ENCODE data around the gene SETD1B.

SETD1B gene

DNA sequence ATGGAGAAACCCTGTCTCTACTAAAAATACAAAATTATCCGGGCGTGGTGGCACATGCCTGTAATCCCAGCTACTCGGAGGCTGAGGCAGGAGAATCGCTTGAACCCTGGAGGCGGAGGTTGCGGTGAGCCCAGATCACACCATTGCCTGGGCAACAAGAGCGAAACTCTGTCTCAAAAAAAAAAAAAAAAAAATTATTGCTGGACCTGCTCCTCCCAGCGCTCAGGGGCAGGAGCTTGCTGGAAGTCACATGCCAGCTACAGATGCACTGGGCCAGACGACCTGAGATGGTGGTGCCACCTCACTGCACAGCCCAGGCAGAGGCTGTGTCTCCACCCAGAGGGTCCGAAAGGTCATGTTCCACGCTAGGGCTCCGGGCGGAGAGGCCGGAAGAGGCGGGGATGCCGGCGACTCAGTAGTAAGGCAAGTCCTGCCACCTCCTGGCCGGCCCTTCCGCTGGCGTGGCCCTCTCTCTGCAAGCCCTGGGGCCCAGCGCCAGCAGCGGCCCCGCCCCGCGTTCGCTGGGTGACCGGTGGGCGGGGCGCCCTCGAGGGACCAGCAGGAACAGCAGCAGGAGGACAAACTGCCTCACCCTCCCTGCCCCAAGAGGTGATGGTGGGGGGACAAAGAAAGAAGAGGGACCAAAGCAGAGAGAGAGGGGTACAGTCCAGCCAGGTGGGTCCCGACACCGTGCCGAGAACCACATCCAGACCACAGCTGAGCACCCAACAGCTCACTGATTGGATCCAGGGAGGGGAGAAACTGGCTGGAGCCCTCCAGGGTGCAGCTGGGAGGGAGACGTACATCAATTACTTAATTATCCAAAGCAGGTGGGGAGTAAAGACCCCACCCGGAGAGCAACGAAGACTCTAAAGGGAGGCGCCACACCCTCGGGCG is 6.7 kb upstream of the SETD1B start:
- DNase-seq: peak; percentile 16

GRCh38 chr12:121797937-121798786 is 5.6 kb upstream of the SETD1B start:
- peak; percentile 86 for DNase-seq

DNA sequence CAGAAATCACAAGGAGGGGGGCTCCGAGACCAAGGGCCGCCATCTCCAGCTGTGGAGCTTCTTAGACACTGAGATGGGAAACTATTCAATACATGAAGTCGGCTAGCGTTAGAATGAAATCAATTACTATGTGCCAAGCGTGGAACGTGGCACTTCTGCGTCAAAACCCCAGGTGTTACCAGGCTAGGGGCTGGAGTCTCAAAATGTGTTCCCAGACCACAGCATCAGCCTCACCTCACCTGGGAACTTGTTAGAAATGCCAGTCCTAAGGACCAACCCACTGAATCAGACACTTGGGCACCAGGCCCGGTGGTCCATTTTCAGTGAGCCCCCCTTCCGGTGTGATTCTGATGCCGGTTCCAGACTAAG is 5.0 kb upstream of the SETD1B start:
- peak; percentile 29 for DNase-seq

- peak; percentile 36 for DNase-seq
Observed at GRCh38 chr12:121799156-121799841, 4.5 kb upstream of the SETD1B start.

GRCh38 chr12:121799842-121800693 is 3.7 kb upstream of the SETD1B start:
- DNase-seq: no peak

DNA sequence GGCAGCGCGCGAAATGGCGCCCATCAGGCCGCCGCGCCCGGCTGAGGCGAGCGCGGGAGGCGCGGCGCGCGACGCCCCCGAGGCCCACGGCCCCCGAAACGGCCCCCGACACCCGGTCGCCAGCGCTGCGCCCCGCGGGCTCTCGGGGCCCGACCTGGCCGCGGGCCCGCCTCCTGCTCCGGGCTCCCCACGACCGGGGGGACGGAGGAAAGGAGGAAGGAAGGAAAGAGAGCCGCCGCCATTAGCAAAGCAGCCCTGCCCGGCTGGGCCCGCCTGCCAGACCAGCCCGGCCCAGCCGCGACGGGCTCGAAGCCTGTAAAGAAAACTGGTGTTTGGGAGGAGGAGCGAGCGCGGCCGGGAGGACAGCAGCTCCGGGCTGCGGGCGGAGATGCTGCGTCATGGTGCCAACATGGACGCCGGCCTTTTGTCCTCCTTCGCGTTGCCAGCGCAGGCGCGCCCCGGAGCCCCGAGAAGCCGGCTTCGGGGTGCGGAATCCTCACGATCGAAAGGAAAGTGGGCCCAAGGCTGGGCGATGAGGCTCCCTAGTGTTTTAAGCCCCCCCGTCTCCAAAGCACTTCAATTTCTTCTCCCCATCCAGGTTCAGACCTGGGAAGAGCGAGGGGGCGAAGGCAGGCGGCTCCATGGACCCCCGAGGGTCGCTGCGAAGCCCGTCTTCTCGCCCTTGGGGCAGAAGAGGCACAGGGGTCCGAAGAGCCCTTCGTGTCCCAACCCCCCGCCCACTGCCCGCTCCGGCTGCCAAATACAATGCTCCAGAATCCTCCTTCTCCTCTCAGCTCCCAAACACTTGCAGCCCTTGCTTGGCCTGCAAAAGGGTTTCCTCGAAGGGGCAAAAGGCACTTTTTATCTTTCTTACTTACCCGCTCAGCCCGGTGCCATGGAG is 2.9 kb upstream of the SETD1B start:
- no peak for DNase-seq

DNA sequence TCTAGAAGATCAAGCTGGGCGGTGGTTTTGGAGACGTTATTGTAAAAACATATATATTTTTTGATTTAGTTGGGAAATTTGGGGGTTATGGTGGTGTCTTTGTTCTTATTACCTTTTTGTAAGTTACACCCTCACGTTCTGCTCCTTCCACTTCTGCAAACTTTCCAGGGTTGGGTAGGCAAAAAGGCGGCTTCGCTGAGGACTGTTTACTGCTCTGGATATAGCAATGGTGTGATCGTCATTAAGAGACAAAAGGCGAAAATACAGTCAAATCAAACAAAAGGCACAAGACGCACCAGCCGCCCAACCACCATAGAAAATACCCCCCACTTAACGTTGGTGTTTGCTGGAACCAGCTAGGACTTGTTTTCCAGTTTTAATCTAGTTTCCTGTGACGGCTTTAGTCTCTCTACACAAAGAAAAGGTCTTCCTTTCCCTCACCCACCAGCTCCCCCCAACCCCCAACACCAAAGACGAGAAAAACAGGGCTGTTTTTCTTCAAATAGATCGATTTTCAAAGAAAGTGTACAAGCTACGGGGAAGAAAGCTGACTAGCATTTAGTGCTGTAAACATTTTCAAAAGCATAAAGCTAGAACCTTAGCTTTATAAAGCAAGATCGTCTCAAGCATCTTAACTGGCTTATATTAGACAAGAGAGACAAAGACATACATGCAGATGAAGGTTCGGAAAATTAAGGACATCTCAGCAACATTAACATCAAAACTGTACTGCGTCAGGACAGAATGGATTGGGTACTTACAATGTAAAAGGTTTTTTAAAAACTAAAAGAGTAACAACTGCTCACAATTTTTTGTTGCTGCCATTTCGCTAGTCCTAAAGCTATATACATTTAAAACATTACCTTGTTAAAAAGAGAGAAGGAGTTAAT is 2.0 kb upstream of the SETD1B start:
- peak; percentile 27 for DNase-seq

- DNase-seq: no peak
Observed at GRCh38 chr12:121802485-121802842, 1.3 kb upstream of the SETD1B start.

DNA sequence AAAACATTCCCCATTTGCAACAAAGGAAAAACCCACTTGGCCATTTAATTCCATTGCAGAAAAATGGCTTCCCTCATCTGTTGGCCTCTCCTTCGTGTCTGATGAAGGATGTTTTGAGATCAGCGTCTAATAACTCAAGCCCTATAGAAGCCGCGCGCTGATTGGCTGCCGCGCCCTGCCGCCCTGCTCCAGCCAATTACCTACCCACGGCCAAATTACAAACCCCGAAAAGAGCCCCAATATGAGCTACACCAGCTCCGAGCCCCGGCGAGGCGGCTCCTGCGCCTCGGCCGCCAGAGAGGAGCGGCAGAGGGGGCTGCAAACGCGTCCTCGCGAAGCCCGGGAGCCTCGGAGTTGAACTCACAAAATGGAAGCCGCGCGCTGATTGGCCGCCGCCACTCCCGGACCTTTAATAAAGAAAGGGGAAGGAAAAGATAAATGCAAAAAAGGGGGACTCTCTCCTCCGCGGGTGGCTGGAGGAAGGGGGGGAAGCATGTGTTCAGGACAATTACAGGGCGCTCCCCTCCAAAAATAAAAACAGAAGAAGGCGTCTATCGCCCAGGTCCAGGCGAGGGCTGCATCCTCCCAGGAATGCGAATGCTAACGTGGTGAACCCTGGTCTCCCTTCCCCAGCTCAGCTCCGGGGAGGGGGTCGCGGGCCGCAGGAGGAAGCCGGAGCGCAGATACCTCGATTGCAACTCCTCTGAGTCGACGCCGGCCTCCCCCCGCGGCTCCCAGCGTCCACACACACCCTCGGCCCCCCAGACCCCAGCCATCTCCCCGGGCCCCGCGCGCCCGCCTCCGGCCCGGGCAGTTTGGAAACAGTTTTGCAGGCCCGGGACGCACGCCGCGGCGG is 738 bp upstream of the SETD1B start:
- DNase-seq: peak; percentile 85

DNA sequence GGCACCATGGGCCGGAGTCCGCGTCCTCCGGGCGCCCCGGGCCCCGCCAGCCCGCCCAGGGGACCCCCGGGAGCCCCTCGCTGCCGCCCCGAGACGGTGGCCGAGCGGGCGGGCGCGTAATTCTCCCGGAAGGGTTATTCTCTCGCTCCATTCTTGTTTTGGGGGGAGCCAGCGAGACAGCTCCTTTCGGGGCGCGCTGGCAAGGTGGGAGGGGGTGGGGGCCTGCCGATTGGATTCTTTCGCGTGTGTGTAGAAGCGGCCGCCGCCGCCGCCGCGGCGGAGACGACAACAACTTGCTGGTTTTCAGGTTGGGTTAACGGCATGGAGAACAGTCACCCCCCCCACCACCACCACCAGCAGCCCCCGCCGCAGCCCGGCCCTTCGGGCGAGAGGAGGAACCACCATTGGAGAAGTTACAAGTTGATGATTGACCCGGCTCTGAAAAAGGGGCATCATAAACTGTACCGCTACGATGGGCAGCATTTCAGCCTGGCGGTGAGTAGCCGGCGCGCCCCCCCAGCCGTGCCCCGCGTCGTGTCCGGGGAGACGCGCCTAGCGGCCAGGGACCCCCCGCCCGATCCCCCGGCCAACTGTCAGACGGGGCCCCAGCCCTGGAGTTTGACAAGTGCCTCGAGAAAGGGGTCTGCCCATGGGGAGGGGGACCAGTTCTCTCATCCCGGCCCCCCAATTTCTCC is 755 bp downstream of the SETD1B start:
- no peak for DNase-seq

DNA sequence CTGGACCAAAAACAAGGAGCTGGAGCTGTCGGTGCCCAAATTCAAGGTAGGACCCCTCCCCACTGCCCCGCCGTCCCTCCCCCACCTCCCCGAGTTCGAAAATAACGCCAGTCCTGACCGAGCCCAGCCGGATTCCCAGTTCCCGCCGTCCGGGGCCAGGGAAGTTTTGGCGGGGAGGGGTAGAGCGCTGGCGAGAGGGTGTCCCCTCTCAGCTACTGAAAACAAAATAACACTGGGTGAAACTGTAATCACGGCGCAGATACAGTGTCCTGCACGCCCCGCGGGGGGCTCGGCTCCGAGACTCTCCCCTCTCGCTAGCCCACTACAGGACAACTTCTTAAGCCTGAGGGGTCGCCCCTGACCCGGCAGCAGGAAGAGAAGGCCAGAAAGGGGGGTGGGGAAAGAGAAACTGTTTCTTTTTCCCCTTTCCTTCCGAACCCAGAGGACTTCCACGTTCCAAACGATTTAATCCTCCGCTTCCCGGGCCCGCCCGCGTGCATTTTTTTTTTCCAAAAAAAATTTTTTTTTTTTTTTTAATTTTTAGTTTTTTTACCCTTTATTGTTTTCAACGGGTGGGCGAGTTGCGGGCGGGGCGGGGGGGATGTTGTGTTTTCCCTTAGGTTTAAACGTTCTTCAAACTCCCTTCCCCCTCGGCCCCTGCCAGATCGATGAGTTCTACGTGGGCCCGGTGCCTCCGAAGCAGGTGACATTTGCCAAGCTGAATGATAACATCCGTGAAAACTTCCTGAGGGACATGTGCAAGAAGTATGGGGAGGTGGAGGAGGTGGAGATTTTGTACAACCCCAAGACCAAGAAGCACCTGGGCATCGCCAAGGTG is 1.6 kb downstream of the SETD1B start:
- no peak for DNase-seq

DNA sequence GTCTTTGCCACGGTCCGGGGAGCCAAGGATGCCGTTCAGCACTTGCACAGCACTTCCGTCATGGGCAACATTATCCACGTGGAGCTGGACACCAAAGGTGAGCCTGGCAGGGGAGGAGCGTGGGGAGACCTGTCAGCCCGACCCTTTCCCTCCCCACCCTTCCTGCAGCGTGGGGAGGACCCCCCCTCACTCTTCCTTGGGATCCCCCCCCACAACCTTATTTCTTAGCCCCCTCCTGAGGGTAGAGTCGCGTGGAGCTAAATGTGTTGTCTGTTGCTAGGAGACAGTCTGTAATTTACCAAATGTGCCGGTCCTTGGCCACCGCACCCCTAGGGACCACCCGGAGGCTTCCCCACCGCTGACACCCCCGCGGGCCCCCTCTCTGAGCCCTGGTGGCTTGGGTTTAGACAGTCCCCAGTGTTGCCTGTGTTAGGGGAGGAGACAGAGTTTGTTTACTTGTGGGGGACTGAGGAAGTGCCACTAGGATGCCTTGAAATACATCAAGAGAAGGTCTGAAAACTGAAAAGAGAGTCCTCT is 2.3 kb downstream of the SETD1B start:
- no peak for DNase-seq

GRCh38 chr12:121806546-121807423 is 3.0 kb downstream of the SETD1B start:
- no peak for DNase-seq

DNA sequence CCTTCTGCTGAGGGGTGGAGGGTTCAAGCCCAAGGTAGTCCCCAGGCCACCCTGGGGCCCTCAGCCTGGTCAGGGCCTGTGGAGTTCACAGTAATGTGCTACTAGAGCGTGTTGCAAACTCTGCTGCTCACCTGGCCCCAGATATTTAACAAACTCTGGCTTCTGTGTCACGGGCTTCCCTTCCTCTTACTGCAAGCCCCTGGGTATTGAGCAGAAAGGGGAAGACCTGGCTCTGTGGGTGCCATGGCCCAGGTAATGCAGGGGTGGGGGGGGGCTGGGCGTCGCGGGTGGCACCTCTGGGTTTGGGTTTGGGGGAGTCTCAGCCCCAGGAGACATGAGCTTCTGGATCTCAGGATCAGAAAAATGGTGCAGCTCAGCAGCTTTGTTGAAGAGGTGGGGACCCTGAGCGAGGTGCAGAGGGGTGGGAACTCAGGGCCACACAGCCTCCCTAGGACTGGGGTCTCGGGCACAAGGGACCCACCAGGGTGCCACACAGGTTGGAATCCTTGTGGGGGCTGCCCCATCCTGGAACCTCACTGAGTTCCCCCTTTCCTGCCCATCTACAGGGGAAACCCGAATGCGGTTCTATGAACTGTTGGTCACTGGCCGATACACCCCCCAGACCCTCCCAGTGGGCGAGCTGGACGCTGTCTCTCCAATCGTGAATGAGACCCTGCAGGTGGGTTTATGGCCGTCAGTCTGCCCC is 4.0 kb downstream of the SETD1B start:
- DNase-seq: no peak

GRCh38 chr12:121808623-121809022 is 4.8 kb downstream of the SETD1B start:
- no peak for DNase-seq

GRCh38 chr12:121809712-121810116 is 5.9 kb downstream of the SETD1B start:
- no peak for DNase-seq

All from NCI-H1092 (cell line).